ENCODE measurements around the gene GPR52.
"Not testable (repeated sequence)": the region's sequence is repeated elsewhere in the genome, so short reads cannot be mapped to it uniquely, and the experiment has no call there.

GPR52 gene

GRCh38 chr1:174447866-174448530 lies at the start of gene GPR52:
Gene GPR52, plus strand, starts transcription at chr1:174447964. Its CDS starts 148 bp downstream, at chr1:174448112.
- DNase-seq, result no peak

- peak; percentile 47 for DNase-seq
These were observed 49.5 kb upstream of the GPR52 start for GRCh38 chr1:174398246-174398645.

- no peak for DNase-seq
These were observed 48.6 kb upstream of the GPR52 start for GRCh38 chr1:174399211-174399610.

- no peak for DNase-seq
These were observed 46.7 kb upstream of the GPR52 start for GRCh38 chr1:174401075-174401474.

- no peak for DNase-seq
These were observed 42.5 kb upstream of the GPR52 start for GRCh38 chr1:174405219-174405618.

GRCh38 chr1:174406421-174406820 lies 41.3 kb upstream of the GPR52 start:
- DNase-seq, result no peak

GRCh38 chr1:174407665-174408064 lies 40.1 kb upstream of the GPR52 start:
- DNase-seq, result peak; percentile 57

- peak; percentile 34 for DNase-seq
These were observed 39.6 kb upstream of the GPR52 start for GRCh38 chr1:174408146-174408545.

- not testable (repeated sequence) for DNase-seq
These were observed 38.0 kb upstream of the GPR52 start for GRCh38 chr1:174409801-174410200.

- DNase-seq, result no peak
These were observed 34.1 kb upstream of the GPR52 start for GRCh38 chr1:174413632-174414031.

GRCh38 chr1:174414203-174414602 lies 33.6 kb upstream of the GPR52 start:
- DNase-seq, result no peak

GRCh38 chr1:174415506-174415905 lies 32.3 kb upstream of the GPR52 start:
- no peak for DNase-seq

- no peak for DNase-seq
These were observed 29.8 kb upstream of the GPR52 start for GRCh38 chr1:174417921-174418320.

- no peak for DNase-seq
These were observed 22.6 kb upstream of the GPR52 start for GRCh38 chr1:174425121-174425520.

GRCh38 chr1:174426153-174426552 lies 21.6 kb upstream of the GPR52 start:
- no peak for DNase-seq

GRCh38 chr1:174428033-174428432 lies 19.7 kb upstream of the GPR52 start:
- no peak for DNase-seq

- DNase-seq, result no peak
These were observed 19.0 kb upstream of the GPR52 start for GRCh38 chr1:174428739-174429138.

- peak; percentile 49 for DNase-seq
These were observed 14.3 kb upstream of the GPR52 start for GRCh38 chr1:174433451-174433850.

GRCh38 chr1:174445351-174445750 lies 2.4 kb upstream of the GPR52 start:
- no peak for DNase-seq

- DNase-seq, result no peak
These were observed 1.9 kb upstream of the GPR52 start for GRCh38 chr1:174445817-174446216.

- no peak for DNase-seq
These were observed 743 bp downstream of the GPR52 start for GRCh38 chr1:174448531-174448883.

- peak; percentile 7 for DNase-seq
These were observed 1.2 kb downstream of the GPR52 start for GRCh38 chr1:174448974-174449373.

- DNase-seq, result no peak
These were observed 3.6 kb downstream of the GPR52 start for GRCh38 chr1:174451408-174451807.

- DNase-seq, result no peak
These were observed 18.1 kb downstream of the GPR52 start for GRCh38 chr1:174465855-174466254.

GRCh38 chr1:174466607-174467006 lies 18.8 kb downstream of the GPR52 start:
- no peak for DNase-seq
